Left hindlimb (tissue), 1 donor: Measurements from ENCODE around the gene KMT5C.
"Not testable (repeated sequence)": the region's sequence is repeated elsewhere in the genome, so short reads cannot be mapped to it uniquely, and the experiment has no call there.

ENCODE experiments used
- DNase-seq: peaks from one replicate; pipeline ENCODE4 v3.0.0-alpha.2; 2018

Gene KMT5C

DNA sequence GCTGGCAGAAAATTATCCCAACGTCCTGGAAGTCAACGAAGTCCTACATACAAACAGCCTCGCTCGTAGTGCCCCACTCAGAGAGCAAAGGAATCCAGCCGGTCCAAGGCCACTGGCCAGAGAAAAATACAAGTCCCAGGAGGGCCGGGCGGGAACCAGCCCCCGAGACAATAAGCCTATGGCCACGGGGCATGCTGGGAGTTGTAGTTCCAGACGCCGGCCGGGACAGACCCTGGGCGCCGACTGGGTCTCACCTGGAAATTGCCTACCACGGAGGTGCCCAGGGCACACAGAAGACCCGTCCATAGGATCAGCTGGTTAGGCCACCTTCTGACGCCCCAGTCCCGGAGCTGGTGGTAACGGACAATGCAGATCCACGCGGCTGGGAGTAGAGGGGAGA is 19.9 kb upstream of the KMT5C start:
- no peak for DNase-seq

DNA sequence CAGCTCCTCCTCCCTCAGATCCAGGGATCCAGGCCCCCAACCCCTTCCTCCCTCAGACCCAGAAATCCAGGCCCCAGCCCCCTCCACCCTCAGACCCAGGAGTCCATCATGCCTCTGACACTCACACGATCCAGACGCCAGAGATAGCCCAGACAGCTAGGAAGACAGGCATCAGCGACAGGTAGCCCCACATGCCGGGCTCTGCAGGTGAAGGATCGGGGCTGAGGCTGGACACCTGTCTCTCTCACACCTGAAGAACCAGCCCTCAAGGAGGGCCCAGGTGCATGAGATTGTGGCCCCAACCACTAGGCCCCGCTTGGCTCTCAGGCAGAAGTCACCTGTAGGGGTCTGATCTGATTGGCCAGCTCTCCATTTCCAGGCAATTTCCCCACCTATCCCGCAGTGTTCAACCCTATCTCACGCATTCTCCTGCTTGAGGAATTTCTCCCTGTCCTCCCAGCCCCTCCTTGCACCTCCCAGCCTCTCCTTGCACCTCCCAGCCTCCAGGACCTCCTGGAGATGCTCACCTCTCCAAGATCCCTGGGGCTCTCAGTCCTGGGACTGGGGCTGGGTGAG is 18.7 kb upstream of the KMT5C start:
- no peak for DNase-seq

GRCh38 chr19:55321466-55322137 is 18.1 kb upstream of the KMT5C start:
- DNase-seq: no peak

- no peak for DNase-seq
These were observed 17.3 kb upstream of the KMT5C start for GRCh38 chr19:55322204-55322885.

GRCh38 chr19:55324662-55325061 is 15.0 kb upstream of the KMT5C start:
- no peak for DNase-seq

DNA sequence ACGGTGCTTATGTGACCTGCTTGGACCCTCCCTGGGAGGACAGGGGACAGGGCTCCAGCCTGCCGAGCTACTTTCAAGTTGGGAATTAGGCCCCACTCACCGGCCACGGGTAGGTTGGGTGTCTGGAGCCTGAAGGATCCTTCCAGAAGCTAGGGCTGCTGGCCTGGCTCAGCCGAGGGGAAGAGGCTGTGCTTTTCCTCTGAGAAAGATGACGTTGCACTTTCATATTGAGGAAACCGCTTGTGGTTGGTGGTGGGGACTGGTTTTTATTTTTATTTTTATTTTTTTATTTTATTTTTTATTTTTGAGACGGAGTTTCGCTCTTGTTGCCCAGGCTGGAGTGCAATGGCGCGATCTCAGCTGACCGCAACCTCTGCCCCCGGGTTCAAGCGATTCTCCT is 14.5 kb upstream of the KMT5C start, which contains the start of gene TMEM150B:
TSS of gene TMEM150B (minus strand) at position 170 of the 400 bp plus-strand sequence. CDS start 4,305 bp downstream, outside the sequence.
- DNase-seq: no peak

DNA sequence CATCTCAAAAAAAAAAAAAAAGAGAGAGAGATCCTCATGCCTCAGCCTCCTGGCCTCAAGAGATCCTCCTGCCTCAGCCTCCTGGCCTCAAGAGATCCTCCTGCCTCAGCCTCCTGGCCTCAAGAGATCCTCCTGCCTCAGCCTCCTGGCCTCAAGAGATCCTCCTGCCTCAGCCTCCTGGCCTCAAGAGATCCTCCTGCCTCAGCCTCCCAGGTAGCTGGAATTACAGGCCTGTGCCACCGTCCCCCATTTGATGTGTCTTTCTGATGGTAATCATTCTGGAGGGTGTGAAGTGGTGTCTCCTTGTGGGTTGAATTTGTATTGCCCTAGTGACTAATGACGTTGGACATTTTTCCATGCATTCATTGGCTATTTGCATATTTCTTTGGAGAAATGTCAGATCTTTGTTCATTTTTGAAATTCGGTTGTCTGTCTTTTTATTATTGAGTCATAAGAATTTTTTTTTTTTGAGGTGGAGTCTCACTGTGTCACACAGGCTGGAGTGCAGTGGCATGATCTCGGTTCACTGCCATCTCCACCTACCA is 10.8 kb upstream of the KMT5C start:
- DNase-seq: not testable (repeated sequence)

DNA sequence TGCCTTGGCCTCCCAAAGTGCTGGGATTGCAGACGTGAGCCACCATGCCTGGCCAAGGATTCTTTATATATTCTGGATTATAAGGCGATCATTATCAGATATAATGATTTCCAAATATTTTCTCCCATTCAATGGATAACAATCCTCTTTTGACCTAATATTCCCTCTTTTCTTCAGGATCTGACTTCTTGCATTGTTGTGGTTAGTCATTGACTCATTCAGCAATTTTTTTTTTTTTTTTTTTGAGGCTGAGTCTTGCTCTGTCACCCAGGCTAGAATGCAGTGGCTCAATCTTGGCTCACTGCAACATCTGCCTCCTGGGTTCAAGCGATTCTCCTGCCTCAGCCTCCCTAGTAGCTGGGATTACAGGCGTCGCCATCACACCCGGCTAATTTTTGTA is 9.9 kb upstream of the KMT5C start:
- not testable (repeated sequence) for DNase-seq

DNA sequence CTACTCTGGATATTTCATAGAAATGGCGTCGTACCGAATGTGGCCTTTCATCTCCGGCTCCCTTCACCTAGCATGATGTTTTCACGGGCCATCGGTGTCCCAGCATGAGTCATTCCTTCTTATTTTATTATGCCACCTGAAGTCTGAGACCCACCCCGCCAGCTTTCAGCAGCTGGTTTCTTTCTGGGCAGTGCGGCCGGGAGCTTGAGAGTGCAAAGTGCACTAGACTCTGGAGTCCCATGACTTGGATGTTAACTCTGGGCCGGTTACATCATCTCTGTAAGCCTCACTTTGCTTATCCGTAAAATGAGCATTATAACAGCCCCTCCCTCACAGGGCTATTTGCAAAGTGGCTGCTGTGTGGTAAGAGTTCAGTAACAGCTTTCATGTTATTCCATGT is 5.8 kb upstream of the KMT5C start:
- DNase-seq: no peak

DNA sequence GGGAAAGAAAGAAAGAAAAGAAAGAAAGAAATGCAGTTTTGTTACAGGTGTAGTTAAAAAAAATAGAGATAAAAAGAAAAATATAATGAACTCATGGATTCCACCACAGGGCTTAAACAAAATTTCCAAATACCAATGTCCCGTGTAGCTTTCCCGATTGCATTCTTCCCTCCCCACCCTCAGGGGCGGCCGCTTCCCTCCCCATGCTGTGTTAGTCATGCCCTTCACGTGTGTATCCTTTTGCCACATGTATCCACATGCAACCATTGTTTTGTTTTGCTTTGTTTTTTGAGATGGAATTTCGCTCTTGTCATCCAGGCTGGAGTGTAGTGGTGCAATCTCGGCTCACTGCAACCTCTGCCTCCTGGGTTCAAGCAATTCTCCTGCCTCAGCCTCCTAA is 3.6 kb upstream of the KMT5C start:
- DNase-seq: no peak

DNA sequence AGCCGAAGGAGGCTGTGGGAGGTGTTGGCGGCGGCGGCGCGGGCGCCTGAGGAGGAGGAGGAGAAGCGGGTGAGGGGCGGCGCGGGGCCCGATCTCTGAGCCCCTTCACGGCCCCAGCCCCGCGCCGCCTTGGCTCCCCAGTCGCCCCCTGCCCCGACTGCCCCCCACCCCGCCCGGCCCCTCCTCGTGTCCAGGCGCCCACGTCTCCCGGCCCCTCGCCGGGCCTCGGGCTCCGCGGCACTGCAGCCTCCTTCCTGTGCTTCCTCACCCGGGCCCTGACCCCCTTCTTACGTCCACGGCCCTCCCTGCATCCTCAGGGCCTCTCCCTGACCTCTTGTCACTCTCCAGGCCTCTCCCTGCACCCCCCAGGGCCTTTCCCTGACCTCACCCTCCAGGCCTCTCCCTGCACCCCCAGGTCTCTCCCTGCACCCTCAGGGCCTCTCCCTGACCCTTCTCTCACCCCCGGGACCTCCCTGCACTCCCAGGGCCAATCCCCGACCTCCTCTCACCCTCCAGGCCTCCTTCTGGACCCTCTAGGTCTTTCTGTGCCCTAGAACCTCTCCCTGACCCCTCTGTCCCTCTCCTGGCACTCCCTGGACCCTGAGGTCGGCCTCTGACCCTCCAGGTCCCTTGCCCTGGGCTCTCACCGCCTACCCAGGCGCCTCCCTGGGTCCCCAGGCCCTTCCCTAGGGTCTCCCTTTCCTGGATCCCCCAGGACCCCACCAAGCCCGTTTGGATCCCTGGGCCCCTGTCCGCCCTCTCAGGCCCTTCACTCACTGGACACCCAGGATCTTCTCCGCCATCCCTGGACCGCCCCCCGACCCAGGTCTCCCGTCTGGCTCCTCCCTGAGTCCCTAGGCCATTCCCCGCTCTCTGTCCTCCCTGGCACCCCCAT is 460 bp downstream of the KMT5C start:
- DNase-seq: peak; percentile 63

GRCh38 chr19:55340784-55341147 is 1.1 kb downstream of the KMT5C start:
- DNase-seq: no peak

GRCh38 chr19:55341171-55341588 is 1.5 kb downstream of the KMT5C start:
- peak; percentile 78 for DNase-seq

- DNase-seq: no peak
These were observed 2.2 kb downstream of the KMT5C start for GRCh38 chr19:55341595-55342531.

- DNase-seq: peak; percentile 76
These were observed 4.8 kb downstream of the KMT5C start for GRCh38 chr19:55344444-55344843.

DNA sequence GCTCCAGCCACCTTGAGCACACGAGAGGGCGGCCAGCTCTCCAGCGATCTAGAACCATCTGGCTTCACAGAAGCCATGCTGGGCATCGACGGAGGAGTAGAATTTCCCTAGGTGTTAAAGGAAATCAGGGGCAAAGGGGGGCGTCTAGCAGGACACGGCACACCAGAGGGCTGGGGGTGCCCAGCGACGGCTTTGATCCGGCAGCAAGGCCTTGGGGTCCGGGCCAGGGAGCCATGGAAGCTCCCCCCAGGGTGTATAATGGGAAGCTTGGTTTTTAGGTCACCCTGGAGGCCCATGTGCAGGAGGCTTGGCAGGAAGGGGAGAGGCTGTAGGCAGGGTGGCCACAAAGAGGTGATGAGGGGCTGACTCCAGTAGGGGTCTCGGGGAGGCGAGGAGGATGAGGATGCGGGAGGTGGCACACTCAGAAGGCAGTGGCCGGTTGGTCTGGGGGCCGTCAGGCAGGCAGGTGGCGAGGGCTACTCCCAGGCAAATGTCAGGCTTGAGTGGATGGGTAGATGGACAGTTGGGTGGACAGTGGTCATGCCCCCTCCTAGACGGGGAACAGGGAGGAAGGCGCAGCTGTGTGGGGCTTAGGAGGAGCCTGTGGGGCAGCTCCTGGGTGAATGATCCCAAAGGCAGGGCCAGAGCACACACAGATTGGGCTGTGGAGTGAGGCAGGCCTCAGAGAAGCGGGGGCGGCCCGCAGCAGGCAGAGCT is 5.6 kb downstream of the KMT5C start:
- DNase-seq: no peak

GRCh38 chr19:55345818-55346724 is 6.4 kb downstream of the KMT5C start:
- peak; percentile 78 for DNase-seq

DNA sequence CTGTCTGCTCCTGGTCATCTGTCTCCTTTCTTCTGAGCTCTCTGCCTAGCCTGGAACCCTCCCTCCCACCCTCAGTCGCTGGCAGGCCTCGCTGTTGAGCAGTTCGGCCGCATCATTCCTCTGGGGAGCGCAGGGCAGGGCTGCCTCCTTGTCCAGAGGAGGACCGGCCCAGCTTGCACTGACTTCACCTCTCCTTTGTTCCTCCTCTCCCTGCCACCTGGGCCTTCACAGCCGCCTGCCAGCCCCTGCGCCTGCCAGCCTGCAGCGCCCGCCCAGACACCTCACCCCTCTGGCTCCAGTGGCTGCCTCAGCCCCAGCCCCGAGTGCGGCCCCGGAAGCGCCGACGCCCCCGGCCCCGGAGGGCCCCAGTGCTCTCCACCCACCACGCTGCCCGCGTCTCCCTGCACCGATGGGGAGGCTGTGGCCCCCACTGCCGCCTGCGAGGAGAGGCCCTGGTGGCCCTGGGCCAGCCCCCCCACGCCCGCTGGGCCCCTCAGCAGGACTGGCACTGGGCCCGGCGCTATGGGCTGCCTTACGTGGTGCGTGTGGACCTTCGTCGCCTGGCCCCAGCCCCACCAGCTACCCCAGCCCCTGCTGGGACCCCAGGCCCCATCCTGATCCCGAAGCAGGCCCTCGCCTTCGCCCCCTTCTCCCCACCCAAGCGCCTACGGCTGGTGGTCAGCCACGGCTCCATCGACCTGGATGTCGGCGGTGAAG is 7.2 kb downstream of the KMT5C start:
- DNase-seq: no peak

- DNase-seq: no peak
These were observed 7.8 kb downstream of the KMT5C start for GRCh38 chr19:55347442-55348009.
